GM21515 (cell line): ENCODE results near the gene GABRB2.
"Not testable (repeated sequence)": the region's sequence is repeated elsewhere in the genome, so short reads cannot be mapped to it uniquely, and the experiment has no call there.

Experiments
- ATAC-seq: cut with Tn5 transposase; IDR thresholded peaks from one replicate; pipeline ENCODE4 v1.9.1; 2021; ENCODE audit not compliant: unreplicated experiment

GABRB2 gene

DNA sequence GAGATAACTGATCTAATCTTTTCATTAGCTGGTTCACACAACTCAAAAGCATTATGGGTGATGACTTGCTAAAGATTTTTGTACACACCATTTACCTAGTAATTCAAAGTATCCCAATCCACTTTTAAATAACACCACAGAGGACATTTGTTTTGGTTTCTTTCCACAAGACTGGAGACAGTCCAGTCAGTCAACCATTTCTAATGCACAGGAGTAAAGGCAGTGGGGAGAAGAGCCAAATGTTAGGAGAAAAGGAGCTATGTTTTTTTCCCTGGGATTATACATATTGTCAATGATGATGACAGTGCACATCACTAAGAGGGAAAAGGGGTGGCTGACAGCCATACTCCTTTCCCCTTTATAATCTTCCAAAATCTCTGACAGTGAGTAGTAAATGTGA is 240.9 kb downstream of the GABRB2 start:
- no peak for ATAC-seq

- no peak for ATAC-seq
Observed at GRCh38 chr5:161302559-161302958, 244.0 kb downstream of the GABRB2 start.

DNA sequence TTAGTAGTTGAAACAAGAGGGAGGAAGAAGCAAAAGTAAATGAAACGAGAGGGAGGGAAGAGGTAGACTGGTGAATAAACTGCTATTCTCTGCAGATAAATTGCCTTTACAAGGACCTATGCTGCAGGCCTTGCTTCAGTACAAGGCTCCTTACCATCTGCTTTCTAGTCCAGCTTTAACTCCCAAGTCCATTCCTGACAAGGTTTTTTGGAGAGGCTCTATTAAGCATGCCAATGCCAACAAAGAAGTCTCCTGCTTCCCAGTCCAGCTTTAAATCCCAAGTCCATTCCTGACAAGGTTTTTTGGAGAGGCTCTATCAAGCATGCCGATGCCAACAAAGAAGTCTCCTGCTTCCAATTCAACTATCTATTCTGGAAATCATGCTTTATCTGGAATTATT is 244.9 kb downstream of the GABRB2 start:
- ATAC-seq = no peak

- peak; percentile 97 for ATAC-seq
Observed at GRCh38 chr5:161299053-161299452, 247.5 kb downstream of the GABRB2 start.

DNA sequence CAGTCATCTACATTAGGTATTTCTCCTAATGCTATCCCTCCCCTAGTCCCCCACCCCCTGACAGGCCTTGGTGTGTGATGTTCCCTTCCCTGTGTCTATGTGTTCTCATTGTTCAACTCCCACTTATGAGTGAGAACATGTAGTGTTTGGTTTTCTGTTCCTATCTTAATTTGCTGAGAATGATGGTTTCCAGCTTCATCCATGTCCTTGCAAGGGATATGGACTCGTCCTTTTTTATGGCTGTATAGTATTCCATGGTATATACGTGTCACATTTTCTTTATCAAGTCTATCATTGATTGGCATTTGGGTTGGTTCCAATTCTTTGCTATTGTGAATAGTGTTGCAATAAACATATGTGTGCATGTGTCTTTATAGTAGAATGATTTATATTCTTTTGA is 249.1 kb downstream of the GABRB2 start:
- ATAC-seq = not testable (repeated sequence)

DNA sequence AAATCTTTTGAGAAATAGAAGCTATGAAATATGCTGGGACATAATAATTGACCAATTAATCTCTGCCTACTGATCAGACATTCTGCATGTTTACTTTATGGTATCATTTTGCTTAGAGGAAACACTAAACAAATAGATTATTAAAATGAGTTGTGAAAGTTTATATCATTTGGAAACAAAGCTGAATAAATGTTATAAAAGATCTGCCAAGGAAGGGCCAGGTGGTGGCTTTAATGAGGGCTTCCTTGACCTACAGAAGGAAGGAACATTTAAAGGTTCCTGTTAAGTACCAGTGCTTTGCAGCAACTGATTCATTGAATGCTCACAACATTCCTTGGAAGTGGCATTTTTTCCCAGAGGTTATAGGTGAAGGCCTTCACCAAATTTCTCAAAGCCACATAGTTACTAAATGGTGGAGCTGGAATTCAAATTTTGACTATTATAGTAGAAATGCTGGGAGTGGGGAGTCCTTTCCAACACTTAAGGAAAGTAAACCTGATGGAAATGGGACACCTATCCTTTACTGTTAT is 250.7 kb downstream of the GABRB2 start:
- no peak for ATAC-seq

GRCh38 chr5:161288071-161288470 is 258.5 kb downstream of the GABRB2 start:
- no peak for ATAC-seq

DNA sequence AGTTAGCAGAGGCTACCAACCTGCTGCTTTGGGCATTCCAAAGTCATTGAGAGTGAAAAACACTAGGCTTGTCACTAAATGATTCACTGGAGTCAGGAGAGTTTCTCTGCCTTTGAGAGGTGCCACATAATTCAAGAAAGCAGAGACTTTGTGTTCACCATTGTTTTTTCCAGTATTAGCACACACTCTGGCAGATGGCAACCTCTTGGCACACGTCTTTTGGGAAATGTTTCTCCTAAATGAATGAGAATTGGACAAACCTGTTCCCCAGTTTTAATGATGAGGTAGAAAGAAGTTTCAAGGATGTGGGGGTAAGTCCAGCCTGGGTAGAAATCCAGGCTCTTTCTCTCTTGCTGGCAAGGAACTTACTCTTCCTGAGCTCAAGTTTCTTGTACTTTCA is 259.1 kb downstream of the GABRB2 start:
- no peak for ATAC-seq

DNA sequence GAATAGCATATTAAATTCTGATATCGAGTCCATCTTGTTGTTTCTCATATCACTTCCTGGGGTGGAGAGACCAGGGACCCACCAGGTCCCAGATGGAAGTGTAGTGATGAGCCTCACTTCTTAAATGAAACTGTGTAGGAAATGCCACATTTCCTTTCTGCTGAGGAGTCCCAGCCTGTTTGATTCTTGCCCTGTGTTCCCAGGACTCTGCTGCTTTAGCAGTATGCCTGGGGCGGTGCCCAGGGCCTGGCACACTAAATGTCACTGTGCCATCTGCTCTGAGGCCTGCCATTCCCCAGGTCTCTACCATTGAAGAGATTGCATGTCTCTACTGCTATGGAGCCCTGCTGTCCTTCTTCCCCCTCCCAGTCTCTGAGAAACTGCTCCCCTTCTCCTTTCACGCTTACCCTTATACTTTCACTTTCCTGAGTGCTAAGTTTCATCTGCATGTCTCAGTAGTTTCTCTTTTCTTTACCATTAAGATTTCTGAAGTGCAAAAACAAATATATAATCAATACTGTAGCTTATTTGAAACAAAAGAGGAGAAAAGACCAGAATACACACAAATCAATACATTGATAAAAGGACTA is 260.4 kb downstream of the GABRB2 start:
- ATAC-seq = peak; percentile 98

- ATAC-seq = no peak
Observed at GRCh38 chr5:161284445-161284844, 262.1 kb downstream of the GABRB2 start.

GRCh38 chr5:161283296-161283695 is 263.2 kb downstream of the GABRB2 start:
- no peak for ATAC-seq

DNA sequence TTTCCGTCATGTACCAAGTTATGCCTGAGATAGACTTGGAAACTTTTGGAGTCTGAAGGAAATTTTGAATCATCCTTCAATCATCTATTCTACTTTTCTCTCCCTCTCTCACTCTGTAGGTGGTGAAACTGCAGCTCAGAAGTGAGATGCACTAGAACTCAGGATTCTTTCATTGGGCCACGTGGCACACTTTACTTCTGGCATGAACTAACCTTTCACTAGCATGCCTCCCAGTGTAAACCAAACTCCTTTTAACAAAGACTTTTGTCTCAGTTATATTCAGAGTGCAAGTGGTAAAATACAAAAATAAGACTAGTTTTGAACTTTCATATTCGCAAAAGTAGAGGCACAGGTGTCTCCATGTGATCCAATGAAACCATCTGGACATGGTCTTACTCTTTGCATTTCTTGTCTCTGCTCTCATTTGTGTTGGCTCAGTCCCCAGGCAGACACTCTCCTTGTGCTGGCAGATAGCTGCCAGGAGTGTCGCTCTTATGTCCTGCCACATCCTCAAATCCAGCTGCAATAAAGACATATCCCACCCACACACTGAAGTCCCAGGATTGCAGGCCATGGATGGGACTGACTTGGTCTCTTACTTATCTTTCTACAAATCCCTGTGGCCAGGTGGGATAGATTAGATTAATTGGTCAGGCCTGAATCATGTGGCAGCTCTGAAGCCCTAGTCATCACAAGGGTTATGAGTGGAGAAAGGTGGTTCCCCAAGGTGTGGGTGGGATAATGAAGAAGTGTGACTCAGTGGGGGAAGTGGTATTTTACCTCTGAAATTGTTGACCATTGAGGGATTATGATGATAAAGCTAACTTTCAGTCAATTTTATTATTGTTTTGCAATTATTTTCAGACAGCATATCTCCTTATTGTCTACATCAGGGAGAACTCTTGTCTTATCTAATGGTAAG is 267.5 kb downstream of the GABRB2 start:
- ATAC-seq = peak; percentile 54

GRCh38 chr5:161277011-161277410 is 269.5 kb downstream of the GABRB2 start:
- no peak for ATAC-seq

- no peak for ATAC-seq
Observed at GRCh38 chr5:161274951-161275350, 271.6 kb downstream of the GABRB2 start.

GRCh38 chr5:161273410-161273809 is 273.1 kb downstream of the GABRB2 start:
- ATAC-seq = no peak

DNA sequence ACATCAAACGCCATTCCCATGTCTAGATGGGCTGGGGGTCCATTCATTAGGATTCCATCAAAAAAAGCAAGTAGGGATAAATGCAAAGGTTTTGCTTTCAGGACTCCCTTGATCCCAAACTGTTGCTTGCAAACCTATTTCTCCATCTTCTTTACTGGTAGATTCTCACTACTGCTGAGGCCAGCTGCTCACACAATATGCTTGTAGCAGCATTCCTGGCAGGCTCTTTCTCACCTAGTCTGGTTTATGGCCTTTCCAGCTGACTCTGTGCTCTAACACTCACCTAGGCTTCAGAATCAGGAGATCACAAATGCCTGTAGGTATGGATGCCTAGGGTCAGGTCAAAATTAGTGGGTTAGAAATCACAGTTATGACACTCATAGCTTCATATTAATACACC is 274.7 kb downstream of the GABRB2 start:
- ATAC-seq = no peak

DNA sequence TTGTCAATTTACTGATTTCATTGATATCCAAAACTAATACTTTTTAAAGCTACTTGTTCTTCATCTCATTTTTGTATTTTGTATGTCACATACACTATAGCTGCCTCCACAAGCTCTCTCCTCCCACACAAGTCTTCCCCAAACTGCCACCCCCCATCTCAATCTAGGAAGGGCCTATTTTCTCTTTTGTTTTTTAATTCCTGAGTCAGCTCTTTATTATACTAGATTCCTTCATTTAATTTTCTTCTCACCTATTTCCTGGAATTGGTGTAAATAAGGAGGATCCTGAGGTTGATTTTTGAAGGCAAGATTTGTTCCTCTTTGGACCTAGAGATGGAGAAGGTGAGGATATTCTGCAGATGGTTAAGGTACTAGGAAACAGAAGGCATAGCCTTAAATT is 277.4 kb downstream of the GABRB2 start:
- no peak for ATAC-seq

DNA sequence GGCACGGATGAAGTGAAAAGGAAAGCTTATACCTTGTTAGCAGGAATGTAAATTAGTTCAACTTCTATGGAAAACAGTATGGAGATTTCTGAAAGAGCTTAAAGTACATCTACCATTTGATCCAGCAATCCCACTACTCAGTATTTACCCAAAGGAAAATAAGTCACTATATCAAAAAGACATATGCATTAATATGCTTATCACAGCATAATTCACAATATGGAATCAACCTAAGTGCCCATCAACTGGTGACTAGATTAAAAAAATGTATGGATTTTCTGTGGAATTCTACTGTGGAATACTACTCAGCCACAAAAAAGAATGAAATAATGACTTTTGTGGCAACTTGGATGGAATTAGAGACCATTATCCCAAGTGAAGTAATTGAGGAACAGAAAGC is 279.6 kb downstream of the GABRB2 start:
- ATAC-seq = no peak

DNA sequence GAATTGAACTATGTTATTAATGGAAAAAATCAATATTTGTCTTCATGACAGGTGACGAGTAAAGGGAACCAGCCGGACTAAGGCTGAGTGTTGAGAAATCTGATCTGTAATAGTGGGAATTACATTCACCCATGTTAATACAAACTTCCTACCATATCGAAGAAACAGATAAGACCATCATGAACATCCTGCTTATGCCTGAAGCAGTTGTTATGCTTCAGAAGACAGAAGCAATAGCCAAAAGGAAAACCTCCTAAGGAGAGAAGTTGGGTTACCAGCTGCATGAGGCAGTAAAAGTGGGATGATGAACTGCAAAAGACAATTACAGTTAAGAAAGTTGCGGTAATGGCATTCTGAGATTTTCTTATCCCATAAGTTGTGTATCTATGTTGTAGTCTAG is 281.5 kb downstream of the GABRB2 start:
- ATAC-seq = no peak

GRCh38 chr5:161263191-161263590 is 283.3 kb downstream of the GABRB2 start:
- no peak for ATAC-seq

DNA sequence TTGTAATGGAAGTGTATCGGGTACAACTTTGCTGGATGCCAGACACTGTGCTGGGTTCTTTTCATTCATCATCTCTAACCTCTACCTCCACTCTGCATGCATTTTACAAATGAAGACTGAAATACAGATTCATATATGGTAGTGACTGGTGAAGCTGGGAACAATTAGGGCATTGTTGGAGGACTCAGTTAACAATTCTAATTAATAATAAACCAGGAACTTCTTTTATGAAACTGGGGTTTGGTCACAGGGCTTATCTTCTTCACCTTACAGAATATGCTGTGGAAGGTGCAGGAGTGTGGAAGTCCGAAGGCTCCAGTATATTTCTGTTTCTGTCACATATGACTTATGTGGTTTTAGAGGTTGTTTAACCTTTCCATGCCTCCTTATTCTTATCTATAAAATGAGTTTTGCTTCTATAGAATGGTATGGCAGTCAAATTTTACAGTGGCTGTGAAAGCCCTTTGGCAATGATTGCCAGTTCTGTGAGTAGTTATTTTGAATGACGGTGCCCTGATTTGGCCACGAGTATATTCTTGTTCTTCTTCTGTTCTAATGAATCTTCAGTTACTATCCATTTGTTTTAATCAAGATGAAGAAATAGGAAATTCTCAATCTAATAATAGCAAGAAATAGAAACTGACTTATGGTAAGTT is 284.7 kb downstream of the GABRB2 start:
- ATAC-seq = no peak

DNA sequence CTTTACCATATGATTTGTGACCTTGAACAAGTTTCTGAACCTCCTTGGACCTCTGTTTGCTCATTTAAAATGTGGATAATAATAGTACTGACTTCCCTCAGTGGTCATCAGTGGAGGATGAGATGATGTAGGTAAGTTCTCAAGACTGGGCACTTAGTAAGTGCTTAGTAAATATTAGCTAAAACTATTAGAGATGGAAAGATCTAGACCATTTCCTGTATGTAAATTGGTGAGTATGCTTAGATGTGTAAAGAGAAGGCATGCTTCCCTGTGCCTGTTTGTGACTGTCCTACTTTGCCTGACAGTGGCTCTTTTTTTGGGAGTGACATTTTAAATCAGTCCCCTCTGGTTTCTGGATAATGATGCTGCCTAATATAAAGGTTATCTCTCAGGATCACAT is 288.1 kb downstream of the GABRB2 start:
- no peak for ATAC-seq
